IPS DF 4.7 (cell line): ENCODE results near the gene ABLIM2.

Source experiments
- DNase-seq: peaks from one replicate; pipeline ENCODE4 v3.0.0-alpha.2; 2013; ENCODE audit warnings: low spot score; ENCODE audit errors: extremely low read depth

The ABLIM2 gene

DNA sequence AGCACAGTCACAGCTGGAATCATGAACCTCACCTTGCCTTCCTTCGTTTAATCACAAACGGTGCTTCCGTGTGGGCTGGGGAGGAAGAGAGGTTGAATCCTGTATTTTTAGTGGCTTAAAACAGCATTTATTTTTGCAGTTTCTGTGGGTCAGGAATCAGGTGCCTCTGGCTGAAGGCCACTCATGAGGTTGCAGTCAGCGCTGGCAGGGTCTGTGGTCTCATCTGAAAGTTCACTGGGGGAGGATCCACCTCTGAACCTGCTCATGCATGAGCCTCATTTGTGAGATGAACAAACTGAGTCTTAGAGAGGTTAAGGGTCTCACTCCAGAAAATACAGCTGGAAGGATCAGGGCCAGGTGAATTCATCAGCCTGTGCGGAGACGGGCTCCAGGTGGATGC is 17.1 kb upstream of the ABLIM2 start:
- no peak for DNase-seq

DNA sequence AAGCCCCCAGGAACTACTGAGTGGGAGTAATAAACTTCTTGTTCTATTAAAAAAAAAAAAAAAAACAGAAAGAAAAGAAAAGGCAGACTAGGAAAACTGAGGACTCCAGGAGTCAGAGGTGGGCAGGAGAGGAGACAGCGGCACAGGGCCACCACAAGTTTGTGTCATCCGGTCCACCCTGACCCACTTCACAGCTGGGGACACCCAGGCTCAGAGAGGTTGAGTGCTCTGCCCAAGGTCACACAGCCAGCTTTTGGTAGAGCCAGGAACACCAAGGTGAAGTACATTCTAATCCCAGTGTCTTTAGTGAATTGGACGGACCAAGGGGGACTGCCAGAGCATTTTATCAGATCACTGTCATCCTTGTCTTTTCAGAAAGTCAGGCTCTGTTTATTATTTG is 16.4 kb upstream of the ABLIM2 start:
- no peak for DNase-seq

DNA sequence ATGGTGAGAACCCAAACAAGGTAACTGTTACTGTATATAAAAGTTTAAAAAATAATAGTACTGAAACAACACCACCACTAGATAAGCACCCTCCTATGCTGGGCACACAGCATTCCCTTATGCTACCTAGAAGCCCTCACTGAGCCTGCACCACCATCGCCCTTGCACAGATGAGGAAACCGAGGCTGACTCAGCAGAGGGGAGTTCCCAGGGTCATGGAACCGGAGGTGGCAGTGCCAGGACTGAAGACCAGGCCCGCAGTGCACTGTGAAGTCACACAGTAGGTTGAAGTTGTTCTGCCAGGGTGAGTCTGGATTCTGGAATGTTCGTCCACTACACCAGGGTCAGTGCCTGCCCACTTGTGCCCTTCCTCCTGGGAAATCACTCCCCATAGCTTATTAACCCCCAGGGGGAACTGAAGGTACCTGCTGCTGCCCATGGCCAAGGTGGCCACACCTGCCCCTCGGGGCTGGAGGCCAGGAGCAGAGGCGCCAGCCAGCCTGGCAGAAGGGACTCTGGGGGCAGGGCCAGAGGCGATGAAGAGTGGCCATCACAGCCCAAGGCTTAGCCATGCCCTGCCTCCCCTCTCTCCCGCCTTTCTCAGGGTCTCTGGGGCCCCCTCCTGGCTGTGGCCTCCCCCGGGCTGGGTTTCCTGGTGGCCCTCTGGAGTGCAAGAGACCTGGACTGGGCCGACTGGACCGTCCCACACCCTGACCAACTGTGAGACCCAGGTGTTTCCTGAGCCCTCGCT is 15.1 kb upstream of the ABLIM2 start:
- DNase-seq: no peak

DNA sequence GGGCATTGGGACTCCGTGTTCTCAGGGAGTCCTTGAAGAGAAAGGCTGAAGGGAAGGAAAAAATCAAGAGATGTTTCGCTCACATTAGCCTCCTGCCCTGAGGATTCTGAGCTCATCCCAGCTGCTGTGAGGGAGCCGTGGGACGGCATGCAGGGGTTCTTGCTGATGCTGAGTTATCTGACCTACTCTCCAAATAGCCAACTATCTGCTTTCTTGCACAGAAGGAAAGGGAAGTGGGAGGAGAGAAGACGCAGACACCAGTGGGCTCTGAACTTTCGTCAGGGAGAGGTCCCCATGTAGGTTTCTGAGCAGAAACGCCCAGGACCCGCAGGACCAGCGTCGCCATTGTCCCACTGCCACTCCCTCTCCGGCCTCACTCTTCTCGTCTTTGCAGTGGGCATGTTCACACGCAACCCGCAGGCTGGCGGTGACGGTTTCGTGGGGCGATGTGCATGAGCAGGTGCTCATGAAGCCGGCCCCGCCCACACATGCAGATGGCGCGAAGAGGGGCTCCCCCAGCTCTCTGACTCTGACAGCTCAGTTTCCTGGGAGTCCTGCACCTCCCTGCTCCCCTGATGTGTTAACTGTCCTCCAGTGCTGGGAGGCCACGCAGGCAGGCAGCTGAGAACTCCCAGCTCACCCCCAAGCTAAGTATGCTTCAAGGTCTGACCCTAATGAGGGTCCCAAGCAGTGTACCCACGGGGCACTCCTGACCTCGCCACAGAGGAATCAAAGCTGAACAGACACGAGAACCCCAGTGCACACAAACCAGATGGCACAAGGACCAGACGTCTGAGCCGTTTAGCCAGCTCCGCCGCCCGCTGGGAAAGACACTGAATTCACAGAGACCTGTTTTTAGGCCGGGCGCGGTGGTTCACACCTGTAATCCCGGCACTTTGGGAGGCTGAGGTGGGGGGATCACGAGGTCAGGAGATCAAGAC is 13.6 kb upstream of the ABLIM2 start:
- no peak for DNase-seq

DNA sequence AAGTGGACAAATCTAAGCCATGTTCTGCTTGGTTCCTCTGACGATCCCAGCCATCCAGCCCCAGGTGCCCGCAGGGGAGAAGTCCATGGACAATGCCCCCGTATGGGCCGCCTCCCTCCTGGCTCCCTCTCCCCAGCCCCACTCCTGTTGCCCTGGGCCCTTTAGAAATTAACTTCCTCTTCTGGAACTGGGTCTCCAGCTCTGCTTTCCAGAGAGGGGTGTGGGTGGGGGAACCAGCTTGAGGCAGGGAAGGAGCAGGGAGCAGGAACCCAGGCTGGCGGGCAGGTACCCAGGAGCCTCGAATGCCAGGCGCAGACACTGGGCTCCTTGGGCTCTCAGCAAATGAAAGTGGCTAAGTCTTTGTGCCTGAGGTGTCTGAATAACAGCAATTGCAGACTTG is 12.7 kb upstream of the ABLIM2 start:
- no peak for DNase-seq

DNA sequence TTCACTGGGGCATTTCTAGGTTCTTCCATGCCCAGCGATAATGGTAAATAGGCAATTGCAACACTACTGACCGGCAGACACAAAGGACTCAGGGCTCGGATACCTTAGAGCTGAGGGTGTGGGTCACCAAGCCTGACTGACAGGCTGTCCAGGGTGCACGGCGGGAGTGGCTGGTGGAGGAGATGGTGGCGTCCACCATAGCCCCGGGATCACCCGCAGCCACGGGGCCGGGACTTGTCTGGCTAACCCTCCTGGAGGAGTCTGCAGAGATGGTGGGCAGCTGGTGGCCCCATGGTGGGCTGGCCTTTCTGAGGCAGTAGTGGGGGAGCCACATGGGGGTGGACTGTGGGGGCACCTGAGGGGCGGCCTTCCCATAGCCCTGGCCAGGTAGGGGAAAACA is 11.7 kb upstream of the ABLIM2 start:
- DNase-seq: no peak

DNA sequence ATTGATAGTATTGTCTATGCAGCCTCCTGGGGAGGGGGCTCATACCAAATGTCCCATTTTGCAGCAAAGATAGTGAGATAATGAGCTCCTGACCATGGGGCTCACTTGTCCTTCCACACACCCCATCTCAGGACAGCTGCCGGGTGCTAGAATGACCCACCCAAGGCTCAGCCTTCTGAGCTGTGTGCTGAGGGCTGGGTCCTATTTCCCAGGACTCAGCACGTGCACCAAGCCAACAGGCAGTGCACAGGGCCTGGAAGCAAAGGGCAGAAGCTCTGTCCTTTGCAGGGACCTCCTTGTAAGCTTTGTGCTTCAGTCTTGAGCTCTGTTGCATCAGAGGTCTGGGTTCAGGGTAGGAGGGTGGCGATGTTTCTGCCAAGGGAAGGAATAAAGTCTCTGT is 11.2 kb upstream of the ABLIM2 start:
- DNase-seq: no peak

DNA sequence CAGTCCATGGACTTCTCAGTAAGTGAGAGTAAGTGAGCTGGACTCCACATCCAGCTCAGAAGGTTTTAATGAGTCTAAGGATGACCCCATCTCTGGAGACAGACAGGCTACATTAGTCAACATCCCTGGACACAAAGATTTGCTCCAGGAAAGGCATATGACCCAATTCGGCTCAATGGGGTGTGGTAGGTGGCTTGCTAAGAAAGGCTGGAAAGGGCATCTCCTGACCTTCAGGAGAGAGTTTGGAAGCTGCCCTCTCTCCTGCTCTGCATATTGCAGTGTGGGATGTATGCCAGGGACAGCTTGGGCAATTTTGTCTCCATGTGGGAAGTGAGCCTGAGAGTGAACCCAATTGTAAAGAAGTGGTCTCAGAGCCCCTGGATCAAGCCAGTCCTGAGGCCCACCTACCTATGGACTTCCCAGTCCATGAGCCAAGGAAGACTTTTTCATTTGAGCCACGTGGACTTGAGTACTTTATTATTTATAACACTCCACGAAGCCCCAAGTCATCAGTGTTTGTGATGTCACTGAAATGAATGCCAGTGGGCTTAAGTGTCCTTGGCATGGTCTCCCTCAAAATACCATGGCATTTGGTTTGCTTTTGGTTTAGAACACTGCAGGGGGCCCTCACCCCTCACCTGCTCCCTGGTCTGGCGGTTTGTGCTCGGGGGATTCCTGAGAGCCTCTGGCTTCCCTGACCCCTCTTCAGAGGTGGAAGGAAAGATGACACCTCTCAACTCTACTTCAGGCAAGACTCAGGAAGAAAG is 10.4 kb upstream of the ABLIM2 start:
- DNase-seq: no peak

DNA sequence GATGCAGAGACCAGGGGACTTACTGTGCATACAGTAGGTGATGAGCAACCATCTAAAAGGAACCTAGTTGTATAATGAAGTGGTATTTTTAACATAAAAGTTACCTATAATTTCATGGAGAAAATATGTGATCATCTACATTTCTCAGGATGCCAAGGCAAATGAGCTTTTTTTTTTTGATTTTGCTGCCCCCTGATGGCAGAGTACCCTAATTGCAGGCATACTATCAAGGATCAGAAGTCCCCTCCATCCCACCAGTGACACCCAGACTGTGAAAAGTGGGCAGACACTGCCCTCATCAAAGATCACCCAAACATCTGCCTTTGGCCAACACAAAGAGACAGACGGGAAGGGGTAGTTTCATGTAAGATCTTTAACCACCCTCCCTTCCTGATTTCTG is 9.6 kb upstream of the ABLIM2 start:
- DNase-seq: no peak

DNA sequence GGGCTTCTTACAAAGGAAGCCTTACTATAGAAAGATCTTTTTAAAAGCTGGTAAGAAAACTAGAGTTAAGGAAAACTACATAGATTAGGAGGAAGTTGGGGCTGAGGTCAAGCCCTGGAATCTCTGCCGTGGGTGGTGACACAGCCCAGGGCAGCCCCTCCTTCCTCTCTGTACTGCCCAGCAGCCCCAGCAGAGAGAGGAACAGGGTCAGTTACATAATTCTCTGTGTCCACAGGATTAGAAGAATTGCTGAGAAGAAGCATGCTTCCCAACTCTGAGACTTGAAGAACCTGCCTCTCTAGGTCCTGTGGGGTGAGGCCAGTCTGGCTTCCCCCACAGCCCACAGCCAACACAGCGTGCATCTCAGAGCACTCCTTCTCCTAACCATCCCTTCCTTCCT is 9.2 kb upstream of the ABLIM2 start:
- no peak for DNase-seq

DNA sequence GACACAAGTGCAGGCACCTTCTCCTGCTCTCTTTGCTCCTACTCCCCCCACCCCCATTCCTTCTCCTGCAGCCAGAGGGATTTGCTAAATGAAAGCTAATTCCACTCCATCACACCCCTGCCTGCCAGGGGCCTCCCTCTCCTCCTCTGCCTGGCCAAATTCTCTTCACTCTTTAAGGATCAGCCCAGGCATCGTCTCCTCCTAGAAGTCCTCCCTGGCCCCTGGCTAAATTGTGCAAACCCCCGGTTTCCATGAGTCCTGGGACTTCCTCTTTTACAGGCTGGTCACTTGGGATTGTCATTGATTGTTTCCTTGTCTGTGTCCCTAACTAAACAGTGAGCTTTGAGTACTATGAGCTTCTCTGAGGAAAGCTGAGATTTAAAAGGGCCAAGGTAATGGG is 8.7 kb upstream of the ABLIM2 start:
- DNase-seq: no peak

DNA sequence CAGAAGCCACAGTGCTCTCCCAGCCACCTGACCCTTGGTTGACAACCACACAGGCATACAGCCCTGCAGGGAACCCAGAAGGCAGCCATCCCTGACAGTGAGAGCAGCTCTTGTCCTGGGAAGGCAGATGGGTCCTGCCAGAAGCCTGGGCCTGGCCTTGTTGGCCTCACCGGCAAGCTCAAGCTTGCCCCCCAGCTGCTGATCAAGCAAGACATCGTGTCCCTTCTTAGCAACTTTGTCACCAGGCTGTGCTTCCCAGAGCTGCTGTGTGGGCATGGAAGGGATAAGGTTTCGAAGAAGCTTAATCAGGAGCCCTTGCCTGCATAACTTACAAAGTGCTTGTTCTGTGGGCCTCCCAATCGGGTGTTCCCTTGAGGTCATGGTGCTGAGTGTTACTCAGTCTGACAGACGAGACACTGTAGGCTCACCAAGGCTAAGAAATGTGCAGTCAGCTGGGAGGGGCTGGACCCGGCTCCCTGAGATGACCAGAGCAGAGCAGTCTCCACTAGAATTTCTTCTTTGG is 6.8 kb upstream of the ABLIM2 start:
- DNase-seq: no peak

DNA sequence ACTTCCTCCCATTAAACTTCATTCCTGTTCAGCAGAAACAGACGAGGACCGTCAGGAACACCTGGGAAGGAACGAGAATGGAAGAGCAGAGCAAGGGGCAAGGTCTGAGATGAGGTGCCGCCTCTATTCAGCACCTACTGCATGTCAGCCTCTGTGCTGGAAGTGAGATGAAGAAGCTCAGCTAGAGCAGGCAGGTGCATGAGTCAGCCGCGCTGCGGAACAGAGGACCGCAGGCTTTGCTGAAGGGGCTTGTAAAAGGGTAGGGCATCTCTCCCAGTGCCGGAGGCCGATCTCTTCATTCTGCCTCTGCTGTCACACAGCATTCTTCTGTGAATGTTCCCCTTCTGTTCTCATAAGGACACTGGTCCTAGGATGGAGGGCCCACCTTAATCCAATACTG is 6.1 kb upstream of the ABLIM2 start:
- no peak for DNase-seq

DNA sequence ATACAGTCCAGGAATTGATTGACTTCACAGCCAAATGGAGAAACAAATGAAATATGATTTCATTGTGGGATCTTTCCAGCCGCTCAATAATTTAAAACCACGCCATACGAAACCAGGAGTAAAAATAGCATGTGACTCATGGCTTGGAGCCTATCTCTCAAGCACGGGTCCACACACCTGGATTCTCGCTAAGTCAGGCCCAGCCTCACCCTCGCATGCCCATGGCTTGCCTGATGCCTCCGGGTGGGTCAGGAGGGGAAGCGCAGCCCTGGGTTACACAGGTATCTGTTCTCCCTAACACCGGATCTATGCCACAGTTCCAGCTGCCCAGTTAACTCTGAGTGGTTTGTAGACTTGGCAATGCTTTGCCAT is 5.6 kb upstream of the ABLIM2 start:
- no peak for DNase-seq

DNA sequence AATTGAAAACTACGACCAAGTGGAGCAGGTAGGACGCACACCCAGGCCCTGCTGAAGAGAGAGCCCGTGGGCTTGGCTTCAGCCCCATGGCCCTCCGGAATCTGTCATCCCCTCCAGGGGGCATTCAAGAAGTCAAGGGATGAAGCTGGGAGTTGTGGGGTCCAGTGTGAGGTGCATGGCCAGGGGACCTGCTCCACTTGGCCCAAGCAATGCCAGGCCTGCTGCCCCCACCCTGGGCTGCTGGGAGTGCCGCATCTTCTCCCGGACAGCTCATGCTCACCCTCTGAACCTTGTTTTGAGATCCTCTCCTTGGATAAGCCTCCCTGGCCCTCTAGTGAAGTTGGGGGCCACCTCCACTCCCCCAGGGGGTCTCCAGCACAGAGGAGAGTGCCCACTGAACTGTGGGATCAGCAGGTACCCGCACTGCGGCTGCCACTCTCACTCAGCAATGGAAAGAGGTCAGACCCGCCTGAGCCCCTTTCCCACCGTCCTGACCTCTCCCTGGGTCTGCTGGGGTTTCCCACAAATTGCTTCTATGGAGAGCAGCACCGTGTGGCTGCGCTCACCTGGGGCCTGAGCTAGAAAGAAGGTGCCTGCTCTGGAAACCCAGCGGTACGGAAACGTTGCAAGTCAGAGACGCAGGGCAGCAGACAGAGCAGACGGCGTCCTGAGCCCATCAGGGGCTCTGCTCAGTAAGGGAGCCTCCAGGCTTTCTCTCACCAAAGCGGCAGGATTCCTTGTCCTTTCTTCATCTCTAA is 5.0 kb upstream of the ABLIM2 start:
- no peak for DNase-seq

DNA sequence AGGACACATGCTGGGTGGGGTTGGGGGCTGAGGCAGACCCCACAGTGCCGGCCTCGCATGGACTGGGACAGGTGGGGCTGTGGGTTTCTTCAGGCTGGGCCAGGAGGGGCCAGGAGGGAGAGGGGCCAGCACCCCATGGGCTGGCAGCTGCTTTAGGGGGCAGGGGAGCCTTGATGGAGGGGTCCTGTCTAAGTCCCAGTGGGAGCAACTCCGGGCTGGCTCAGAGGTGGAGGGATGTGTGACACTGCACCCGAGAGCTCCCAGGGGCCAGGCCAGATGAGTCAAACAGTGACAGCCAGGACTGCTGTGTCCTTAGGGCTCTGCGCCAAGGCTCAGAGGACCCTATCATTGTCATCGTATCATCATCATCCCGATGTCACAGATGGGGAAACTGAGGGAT is 4.4 kb upstream of the ABLIM2 start:
- DNase-seq: no peak

DNA sequence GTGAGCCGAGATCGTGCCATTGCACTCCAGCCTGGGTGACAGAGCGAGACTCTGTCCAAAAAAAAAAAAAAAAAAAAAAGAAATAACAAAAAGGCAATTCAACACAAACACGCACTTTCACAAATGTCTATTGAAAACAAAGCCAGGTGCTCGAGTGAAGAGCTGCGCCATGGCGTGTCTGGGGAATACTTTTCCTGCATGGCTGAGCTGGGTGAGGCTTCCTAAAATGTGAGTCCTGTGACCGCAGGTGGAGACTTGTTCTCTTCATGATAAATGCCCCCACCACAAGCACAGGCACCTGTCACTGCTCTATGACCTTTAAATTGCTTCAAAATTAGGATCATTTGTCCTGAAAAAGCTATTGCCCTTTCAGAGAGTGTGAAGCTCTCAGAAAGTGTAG is 4.0 kb upstream of the ABLIM2 start:
- DNase-seq: no peak

DNA sequence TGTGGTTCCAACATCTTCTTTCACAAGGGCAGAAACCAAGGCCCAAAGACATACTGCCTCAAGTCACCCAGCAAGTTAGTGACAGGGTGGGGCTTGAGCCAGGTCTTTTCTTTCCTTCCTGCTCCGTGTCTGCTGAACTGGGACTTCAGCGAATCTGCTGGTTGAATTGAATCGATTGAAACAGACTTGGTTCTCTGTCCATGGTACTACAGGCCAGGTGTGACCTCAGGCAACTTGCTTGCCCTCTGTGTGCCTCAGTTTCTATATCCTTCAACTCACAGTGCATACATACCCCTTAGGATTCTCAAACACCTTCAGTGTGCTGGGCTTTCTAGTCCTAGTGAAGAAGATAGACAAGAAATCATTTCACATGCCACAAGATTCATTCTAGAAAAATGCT is 2.0 kb upstream of the ABLIM2 start:
- no peak for DNase-seq

DNA sequence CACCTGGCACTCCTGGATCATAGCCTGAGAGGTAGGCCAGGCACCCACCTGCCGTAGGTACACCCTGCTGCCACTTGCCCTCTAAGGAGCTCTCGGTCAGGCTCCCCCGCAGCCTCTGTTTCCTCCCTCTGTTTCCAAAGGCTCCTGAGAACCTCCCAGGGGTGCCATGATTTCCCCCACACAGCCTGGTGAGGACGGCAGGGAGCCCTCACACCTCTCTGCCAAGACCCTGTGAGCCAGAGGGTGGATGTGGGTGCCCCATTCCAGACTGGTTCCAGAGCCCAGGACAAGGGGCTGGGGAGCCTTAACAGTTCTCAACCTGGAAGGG is 1.6 kb upstream of the ABLIM2 start:
- DNase-seq: no peak

DNA sequence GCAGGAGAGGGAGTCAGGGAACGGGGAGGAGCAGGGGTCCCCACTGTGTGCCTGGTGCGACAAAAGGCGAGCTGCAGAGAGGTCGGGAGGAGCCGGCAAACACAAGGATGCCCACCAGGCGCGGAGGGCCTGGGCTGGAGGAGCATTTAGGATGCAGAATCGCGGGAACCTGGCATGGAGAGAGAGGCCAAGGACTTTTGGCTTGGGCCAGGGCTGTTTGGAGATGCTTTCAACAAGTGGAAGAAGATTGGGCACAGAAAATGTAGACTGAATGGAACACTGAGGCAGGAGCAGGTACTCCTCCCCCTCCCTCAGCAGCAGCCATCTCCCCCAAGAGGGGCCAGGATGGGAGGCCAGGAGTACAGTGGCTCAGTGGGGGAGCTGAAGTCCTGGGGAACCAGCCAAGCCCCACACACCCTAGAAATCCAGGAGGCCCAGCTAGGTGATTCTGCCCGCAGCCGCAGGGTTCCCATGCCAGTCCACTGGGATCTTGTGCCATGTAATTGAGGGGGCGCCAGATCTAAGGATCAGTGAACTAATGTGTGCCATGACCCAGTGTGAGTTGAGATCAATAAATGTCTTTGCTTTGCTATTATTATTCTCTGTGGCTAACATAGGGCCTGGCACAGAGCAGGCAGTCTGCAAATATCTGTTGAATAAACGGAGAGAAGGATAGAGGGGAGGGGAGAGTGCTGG is 1.1 kb upstream of the ABLIM2 start:
- no peak for DNase-seq
